Type B pancreatic cell (in vitro differentiated cells): ENCODE data around the gene ATAD5. TPM values are rescaled to one million over a fixed set of nuclear protein-coding genes. Genes with fewer than 3 reads are reported as not detected.

Experiments used
- DNase-seq: peaks from one replicate; pipeline ENCODE4 v3.0.0; 2021; ENCODE audit warnings: mixed read lengths; ENCODE audit not compliant: unreplicated experiment; ENCODE audit errors: extremely low spot score
- H3K27ac Mint-ChIP-seq: 2 replicates; pipeline ENCODE4 v1.8.0; 2021; ENCODE audit warnings: mild to moderate bottlenecking, mixed read lengths
- H3K27me3 Mint-ChIP-seq: 2 replicates; pipeline ENCODE4 v1.8.0; 2021; ENCODE audit warnings: mixed read lengths
- H3K36me3 Mint-ChIP-seq: 2 replicates; pipeline ENCODE4 v1.8.0; 2021; ENCODE audit warnings: mixed read lengths
- H3K4me1 Mint-ChIP-seq: one replicate; pipeline ENCODE4 v1.8.0; 2021; ENCODE audit warnings: mixed read lengths; ENCODE audit not compliant: unreplicated experiment
- H3K4me3 Mint-ChIP-seq: 2 replicates; pipeline ENCODE4 v1.8.0; 2021; ENCODE audit warnings: mild to moderate bottlenecking, mixed read lengths
- H3K9me3 Mint-ChIP-seq: 2 replicates; pipeline ENCODE4 v1.8.0; 2021; ENCODE audit warnings: mixed read lengths
- CTCF ChIP-seq: fragments of 200-600 bp; sonication (generic); conservative IDR thresholded peaks from 2 replicates; pipeline ENCODE4 v1.5.0; 2021; ENCODE audit warnings: antibody characterized with exemption, mild to moderate bottlenecking
- total RNA-seq: library from RNA; stranded (reverse); gene quantifications from 2 replicates; pipeline ENCODE4 v1.2.1, GENCODE V29; 2021; ENCODE audit warnings: low replicate concordance

ATAD5 gene
- total RNA-seq, 1 donor from 2014 or later: 14.3 TPM

- Mint-ChIP-seq H3K27ac (no peak overlapping the region), H3K27me3 (no peaks in the 10 kb centered on the region), H3K36me3 (peaks cover 16% of the 10 kb centered on the region)
Observed at GRCh38 chr17:30838202-30838807, 6.5 kb downstream of the ATAD5 start.

GRCh38 chr17:30840771-30841170 lies 9.0 kb downstream of the ATAD5 start:
- H3K27ac Mint-ChIP-seq: no peak overlapping the region
- no peak overlapping the region for H3K4me3 Mint-ChIP-seq
- no peaks in the 10 kb centered on the region for H3K27me3 Mint-ChIP-seq
- no peaks in the 10 kb centered on the region for H3K4me1 Mint-ChIP-seq
- H3K36me3 Mint-ChIP-seq: peaks cover 20% of the 10 kb centered on the region
- H3K9me3 Mint-ChIP-seq: no peaks in the 10 kb centered on the region
- DNase-seq: no peak
- no peak for TF ChIP-seq CTCF

More at GRCh38 chr17:30838202-30838807, 6.5 kb downstream of the ATAD5 start:
- DNase-seq: no peak
- Mint-ChIP-seq H3K4me1 (no peaks in the 10 kb centered on the region), H3K4me3 (no peak overlapping the region), H3K9me3 (no peaks in the 10 kb centered on the region)
- TF ChIP-seq CTCF: no peak

- H3K4me3 Mint-ChIP-seq: no peak overlapping the region
- DNase-seq: no peak
- no peak for TF ChIP-seq CTCF
- no peaks in the 10 kb centered on the region for H3K27me3 Mint-ChIP-seq
- peaks cover 18% of the 10 kb centered on the region for H3K36me3 Mint-ChIP-seq
- H3K27ac Mint-ChIP-seq: no peak overlapping the region
- H3K9me3 Mint-ChIP-seq: no peaks in the 10 kb centered on the region
- H3K4me1 Mint-ChIP-seq: no peaks in the 10 kb centered on the region
Observed at GRCh38 chr17:30848021-30848420, 16.3 kb downstream of the ATAD5 start.

- H3K36me3 Mint-ChIP-seq: peaks cover 14% of the 10 kb centered on the region
- no peaks in the 10 kb centered on the region for H3K27me3 Mint-ChIP-seq
- H3K4me3 Mint-ChIP-seq: no peak overlapping the region
- no peaks in the 10 kb centered on the region for H3K9me3 Mint-ChIP-seq
- DNase-seq: no peak
- H3K4me1 Mint-ChIP-seq: no peaks in the 10 kb centered on the region
- H3K27ac Mint-ChIP-seq: no peak overlapping the region
- TF ChIP-seq CTCF: no peak
Observed at GRCh38 chr17:30854146-30854545, 22.4 kb downstream of the ATAD5 start.

- no peak for TF ChIP-seq CTCF
- H3K9me3 Mint-ChIP-seq: no peaks in the 10 kb centered on the region
- H3K4me1 Mint-ChIP-seq: no peaks in the 10 kb centered on the region
- H3K27me3 Mint-ChIP-seq: no peaks in the 10 kb centered on the region
- DNase-seq: no peak
- peaks cover 11% of the 10 kb centered on the region for H3K36me3 Mint-ChIP-seq
- peak overlapping the region; percentile 95 for H3K27ac Mint-ChIP-seq
- H3K4me3 Mint-ChIP-seq: peak overlapping the region; percentile 65
Observed at GRCh38 chr17:30858556-30859250, 26.9 kb downstream of the ATAD5 start.
